CD4-positive, alpha-beta T cell (primary cell): Measurements from ENCODE around the gene REEP1. TPM values are rescaled to one million over a fixed set of nuclear protein-coding genes. Genes with fewer than 3 reads are reported as not detected.
"Not testable (repeated sequence)": the region's sequence is repeated elsewhere in the genome, so short reads cannot be mapped to it uniquely, and the experiment has no call there.

ENCODE experiments used
- ATAC-seq: fragments of 200-7000 bp; cut with Tn5 transposase; one replicate; pipeline ENCODE4 v1.10.0; 2022; ENCODE audit warnings: mild to moderate bottlenecking; ENCODE audit not compliant: poor library complexity
- CTCF ChIA-PET: fragments of 350-600 bp; sonication (Branson Sonifier 250); formaldehyde crosslinking; loops from one replicate; lab custom pipeline; 2021; ENCODE audit warnings: antibody characterized with exemption, inconsistent platforms; lab: Charles Lee
- POLR2A ChIA-PET: fragments of 350-600 bp; sonication (Branson Sonifier 250); formaldehyde crosslinking; loops from one replicate; lab custom pipeline; 2021; ENCODE audit warnings: antibody characterized with exemption, inconsistent platforms; lab: Charles Lee
- DNase-seq, 14 experiments: peaks; one replicate each; pipeline ENCODE4 v3.0.0-alpha.2; 2013 to 2020; ENCODE audit warnings: mixed read lengths in 2 of 14
- H3K27ac ChIP-seq, 2 donors: one replicate each; pipeline versions ENCODE4 v1.5.1 to v1.7.0; 2013; ENCODE audit warnings: low read length in 2 of 2, low read depth in 1 of 2, mild to moderate bottlenecking in 1 of 2
- H3K27me3 ChIP-seq, 2 experiments: 1 replicate in 1 of 2; 2 replicates in 1 of 2; pipeline versions ENCODE4 v1.6.1 to v1.7.0; 2013; ENCODE audit warnings: low read length in 2 of 2, control low read depth in 1 of 2, mild to moderate bottlenecking in 1 of 2, moderate library complexity in 1 of 2; ENCODE audit not compliant: insufficient read depth in 2 of 2, control insufficient read depth in 1 of 2
- H3K36me3 ChIP-seq: one replicate; pipeline ENCODE4 v1.6.1; 2013; ENCODE audit warnings: low read length, control low read depth; ENCODE audit not compliant: insufficient read depth
- H3K4me1 ChIP-seq: one replicate; pipeline ENCODE4 v1.6.1; 2013; ENCODE audit warnings: low read length, control low read depth; ENCODE audit not compliant: insufficient read depth
- H3K4me3 ChIP-seq: one replicate; pipeline ENCODE4 v1.5.1; 2013; ENCODE audit warnings: mild to moderate bottlenecking, low read length, moderate library complexity
- H3K9me3 ChIP-seq, 2 experiments: 1 replicate in 1 of 2; 2 replicates in 1 of 2; pipeline versions ENCODE4 v1.6.1 to v1.7.0; 2013; ENCODE audit warnings: low read length in 2 of 2, mild to moderate bottlenecking in 2 of 2, control low read depth in 1 of 2, moderate library complexity in 1 of 2; ENCODE audit not compliant: control insufficient read depth in 1 of 2, insufficient read depth in 1 of 2
- H3K27ac Mint-ChIP-seq: one replicate; pipeline ENCODE4 v1.8.0; 2020; ENCODE audit warnings: mixed read lengths
- H3K27me3 Mint-ChIP-seq: one replicate; pipeline ENCODE4 v1.8.0; 2021; ENCODE audit warnings: mixed read lengths
- H3K36me3 Mint-ChIP-seq: one replicate; pipeline ENCODE4 v1.8.0; 2021; ENCODE audit warnings: low read depth, mixed read lengths
- H3K4me1 Mint-ChIP-seq: one replicate; pipeline ENCODE4 v1.8.0; 2021; ENCODE audit warnings: low read depth, mixed read lengths
- H3K4me3 Mint-ChIP-seq: one replicate; pipeline ENCODE4 v1.8.0; 2020; ENCODE audit warnings: mild to moderate bottlenecking, mixed read lengths
- H3K9me3 Mint-ChIP-seq: one replicate; pipeline ENCODE4 v1.8.0; 2020; ENCODE audit warnings: mixed read lengths
- intact Hi-C, 2 experiments: fragments of 100-400 bp; cut with DNase I in 1 of 2; cut with micrococcal nuclease in 1 of 2; formaldehyde crosslinking; loops; one replicate each; pipeline versions ENCODE4 v1.15.1 to v1.9.0; 2023 to 2025; cut with DNase I, micrococcal nuclease
- total RNA-seq, 174 experiments: library from RNA in 2 of 174; stranded (reverse) in 2 of 174; gene quantifications; one replicate each; pipeline ENCODE4 v1.2.3 and lab custom pipeline; 2021 to 2026
- TF ChIP-seq, protein P1 (sequence below): fragments of 200-600 bp; IDR thresholded peaks from one replicate; pipeline ENCODE4 v1.8.0; 2022; ENCODE audit warnings: antibody characterized with exemption, mild to moderate bottlenecking

REEP1 gene
- total RNA-seq, 2 experiments from 2014 or later: not detected

DNA sequence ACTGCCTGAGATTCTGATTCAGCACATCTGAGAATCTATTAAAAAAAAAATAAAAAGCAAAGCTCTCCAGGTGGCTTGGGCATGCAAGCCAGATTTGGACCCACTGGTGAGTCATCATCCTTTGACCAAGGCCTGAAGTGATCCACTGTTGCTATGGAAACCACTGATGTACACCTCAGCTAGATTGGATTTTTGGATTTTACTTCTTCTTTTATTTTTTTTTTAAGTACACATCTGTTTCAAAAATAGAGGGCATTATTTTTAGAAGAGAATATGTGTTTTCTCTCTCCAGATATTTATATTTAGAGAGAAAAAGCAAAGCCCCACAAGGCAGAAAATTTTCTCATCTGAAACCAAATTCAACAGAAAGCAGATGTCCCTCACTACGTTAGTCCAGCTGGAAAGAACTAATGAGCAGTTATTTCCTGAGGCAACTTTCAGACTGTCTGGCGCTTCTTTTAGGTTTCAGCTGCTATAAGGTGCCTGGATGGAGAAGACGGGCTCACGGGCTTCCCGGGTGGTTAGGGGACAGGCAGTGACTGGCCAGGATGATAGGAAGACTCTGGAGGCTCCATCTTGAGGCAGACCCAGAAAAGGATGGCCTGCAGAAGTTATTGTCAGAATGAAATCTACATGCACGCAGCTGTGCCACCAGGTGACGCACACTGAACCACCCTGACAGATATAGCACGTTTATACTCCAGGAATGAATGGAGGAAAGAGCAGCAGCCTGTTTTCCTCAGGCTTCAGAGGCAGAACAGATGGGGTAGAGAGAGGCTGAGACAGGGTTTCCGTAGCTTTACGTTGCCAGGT is 87.6 kb downstream of the REEP1 start:
- TF ChIP-seq, protein P1, sequence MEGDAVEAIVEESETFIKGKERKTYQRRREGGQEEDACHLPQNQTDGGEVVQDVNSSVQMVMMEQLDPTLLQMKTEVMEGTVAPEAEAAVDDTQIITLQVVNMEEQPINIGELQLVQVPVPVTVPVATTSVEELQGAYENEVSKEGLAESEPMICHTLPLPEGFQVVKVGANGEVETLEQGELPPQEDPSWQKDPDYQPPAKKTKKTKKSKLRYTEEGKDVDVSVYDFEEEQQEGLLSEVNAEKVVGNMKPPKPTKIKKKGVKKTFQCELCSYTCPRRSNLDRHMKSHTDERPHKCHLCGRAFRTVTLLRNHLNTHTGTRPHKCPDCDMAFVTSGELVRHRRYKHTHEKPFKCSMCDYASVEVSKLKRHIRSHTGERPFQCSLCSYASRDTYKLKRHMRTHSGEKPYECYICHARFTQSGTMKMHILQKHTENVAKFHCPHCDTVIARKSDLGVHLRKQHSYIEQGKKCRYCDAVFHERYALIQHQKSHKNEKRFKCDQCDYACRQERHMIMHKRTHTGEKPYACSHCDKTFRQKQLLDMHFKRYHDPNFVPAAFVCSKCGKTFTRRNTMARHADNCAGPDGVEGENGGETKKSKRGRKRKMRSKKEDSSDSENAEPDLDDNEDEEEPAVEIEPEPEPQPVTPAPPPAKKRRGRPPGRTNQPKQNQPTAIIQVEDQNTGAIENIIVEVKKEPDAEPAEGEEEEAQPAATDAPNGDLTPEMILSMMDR: no peak
- Mint-ChIP-seq H3K4me3 (no peak overlapping the region), H3K9me3 (no peaks in the 10 kb centered on the region), H3K4me1 (peaks cover 7% of the 10 kb centered on the region), H3K36me3 (no peaks in the 10 kb centered on the region), H3K27me3 (no peaks in the 10 kb centered on the region), H3K27ac (no peak overlapping the region)
- Histone ChIP-seq H3K4me1 (no peaks in the 10 kb centered on the region), H3K27me3 (peaks cover 0 to 3% of the 10 kb centered on the region in 2 experiments), H3K9me3 (no peaks in the 10 kb centered on the region), H3K27ac (no peak overlapping the region), H3K4me3 (no peak overlapping the region), H3K36me3 (no peaks in the 10 kb centered on the region)
- POLR2A ChIA-PET: no interaction called here
- ATAC-seq (no peak), DNase-seq (no peak)
- CTCF ChIA-PET: no interaction called here
- intact Hi-C loops: no loop called here

DNA sequence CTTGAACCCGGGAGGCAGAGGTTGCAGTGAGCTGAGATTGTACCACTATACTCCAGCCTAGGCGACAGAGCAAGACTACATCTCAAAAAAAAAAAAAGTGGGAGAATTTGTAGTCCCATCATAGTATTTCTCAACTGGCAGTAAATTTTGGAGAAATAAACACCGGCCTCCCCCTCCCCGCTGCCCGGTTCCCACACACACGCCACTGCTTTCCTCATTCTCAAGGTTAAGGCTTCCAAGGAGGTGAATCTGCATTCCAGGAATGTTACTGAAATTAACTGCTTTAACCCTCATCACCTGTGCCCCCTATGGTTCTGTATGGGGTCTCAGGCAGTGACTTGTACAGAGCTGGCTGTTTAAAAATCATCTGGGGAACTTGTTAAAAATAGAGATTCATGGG is 88.2 kb downstream of the REEP1 start:
- DNase-seq: no peak
- Histone ChIP-seq H3K27me3 (no peaks in the 10 kb centered on the region), H3K9me3 (no peaks in the 10 kb centered on the region), H3K4me1 (no peaks in the 10 kb centered on the region), H3K36me3 (no peaks in the 10 kb centered on the region), H3K4me3 (no peak overlapping the region), H3K27ac (no peak overlapping the region)
- H3K9me3 Mint-ChIP-seq: no peaks in the 10 kb centered on the region
- intact Hi-C loops: no loop called here
- H3K27me3 Mint-ChIP-seq: no peaks in the 10 kb centered on the region
- TF ChIP-seq, protein P1: no peak
- ChIA-PET CTCF (no interaction called here), POLR2A (no interaction called here)
- H3K4me3 Mint-ChIP-seq: no peak overlapping the region
- ATAC-seq: no peak
- no peak overlapping the region for H3K27ac Mint-ChIP-seq
- H3K4me1 Mint-ChIP-seq: peaks cover 7% of the 10 kb centered on the region
- H3K36me3 Mint-ChIP-seq: no peaks in the 10 kb centered on the region

DNA sequence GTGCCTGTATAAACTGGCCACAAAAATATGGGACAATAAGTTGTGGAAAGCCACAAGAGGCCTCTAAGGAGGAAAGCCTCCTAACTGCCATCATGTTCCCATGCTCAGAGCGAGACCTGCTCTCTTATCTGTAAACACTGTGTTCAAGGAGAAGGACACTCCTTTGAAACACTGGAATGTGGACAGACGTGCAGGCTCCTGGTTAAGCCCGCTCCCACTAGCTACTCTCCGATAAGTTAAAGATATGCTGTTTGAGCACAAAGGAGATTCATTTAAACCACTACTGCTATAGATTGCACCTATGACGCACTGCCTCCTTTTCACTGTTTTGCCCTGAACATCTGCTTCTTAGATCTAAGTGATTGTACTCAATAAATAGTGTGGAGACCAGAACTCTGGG is 92.2 kb downstream of the REEP1 start:
- DNase-seq, intact Hi-C loops, POLR2A ChIA-PET, H3K36me3 Mint-ChIP-seq, H3K27ac ChIP-seq, ATAC-seq, CTCF ChIA-PET, H3K27me3 ChIP-seq, H3K27me3 Mint-ChIP-seq, H3K36me3 ChIP-seq, H3K4me1 Mint-ChIP-seq, H3K27ac Mint-ChIP-seq, H3K4me3 ChIP-seq, H3K9me3 ChIP-seq, H3K4me1 ChIP-seq, H3K4me3 Mint-ChIP-seq, H3K9me3 Mint-ChIP-seq: not testable (repeated sequence)

DNA sequence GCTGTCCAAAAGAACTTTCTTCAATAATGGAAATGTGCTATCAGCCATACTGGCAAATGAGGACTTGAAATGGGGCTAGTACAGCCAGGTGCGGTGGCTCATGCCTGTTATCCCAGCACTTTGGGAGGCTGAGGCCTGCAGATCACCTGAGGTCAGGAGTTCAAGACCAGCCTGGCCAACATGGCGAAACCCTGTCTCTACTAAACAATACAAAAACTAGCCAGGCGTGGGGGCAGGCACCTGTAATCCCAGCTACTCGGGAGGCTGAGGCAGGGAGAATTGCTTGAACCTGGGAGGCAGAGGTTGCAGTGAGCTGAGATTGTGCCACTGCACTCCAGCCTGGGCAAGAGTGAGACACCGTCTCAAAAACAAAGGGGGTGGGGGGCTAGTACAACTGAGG is 92.6 kb downstream of the REEP1 start:
- H3K27ac Mint-ChIP-seq: not testable (repeated sequence)

More for the DNA sequence above, 92.6 kb downstream of the REEP1 start:
- H3K4me3 ChIP-seq, H3K4me1 Mint-ChIP-seq, CTCF ChIA-PET, DNase-seq, H3K36me3 ChIP-seq, POLR2A ChIA-PET, ATAC-seq, H3K27ac ChIP-seq, H3K9me3 ChIP-seq, H3K9me3 Mint-ChIP-seq, H3K4me1 ChIP-seq, H3K4me3 Mint-ChIP-seq, H3K27me3 Mint-ChIP-seq, H3K27me3 ChIP-seq, intact Hi-C loops, H3K36me3 Mint-ChIP-seq: not testable (repeated sequence)
